Activated naive CD4-positive, alpha-beta T cell (primary cell): ENCODE measurements around the gene POLR2C.

Experiments used
- DNase-seq, 4 experiments: peaks; one replicate each; lab custom pipeline; 2025; lab: John Stamatoyannopoulos, UW

The POLR2C gene

DNA sequence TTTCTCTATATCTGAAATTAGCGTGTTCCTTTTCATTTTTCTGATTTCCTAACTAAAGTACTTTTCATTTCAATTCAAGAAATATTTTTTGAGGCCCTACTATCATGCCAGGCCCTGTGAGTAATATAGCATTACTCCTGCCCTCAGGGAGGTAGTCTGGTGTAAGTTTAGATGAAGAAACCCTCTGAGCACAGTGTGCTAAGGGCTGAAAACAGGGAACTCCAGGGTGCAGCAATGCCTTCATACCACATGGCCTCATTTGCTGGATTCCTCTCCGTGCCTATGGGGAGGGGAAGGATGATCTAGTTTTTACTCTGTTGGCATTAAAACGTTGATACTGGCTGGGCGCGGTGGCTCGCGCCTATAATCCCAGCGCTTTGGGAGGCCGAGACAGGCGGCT lies 10.5 kb upstream of the POLR2C start:
- DNase-seq = no peak

DNA sequence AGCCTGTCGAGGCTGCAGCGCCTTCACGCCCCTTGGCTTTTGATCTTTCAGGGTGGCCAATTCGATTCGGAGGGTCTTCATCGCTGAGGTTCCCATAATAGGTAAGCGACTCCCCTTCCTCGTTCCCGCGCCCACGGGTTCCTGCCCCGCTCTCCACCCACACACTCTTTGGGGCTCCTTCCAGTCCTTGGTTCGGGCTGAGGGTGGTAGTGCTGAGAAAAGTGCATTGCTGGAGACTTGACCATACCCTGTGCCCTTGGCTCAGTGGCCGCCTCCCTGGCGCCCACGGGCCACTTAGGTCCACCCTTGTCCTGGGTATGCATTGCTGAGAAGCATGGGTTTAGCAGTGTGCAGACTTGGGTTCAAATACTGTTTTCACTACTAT lies 491 bp downstream of the POLR2C start:
- no peak for DNase-seq

DNA sequence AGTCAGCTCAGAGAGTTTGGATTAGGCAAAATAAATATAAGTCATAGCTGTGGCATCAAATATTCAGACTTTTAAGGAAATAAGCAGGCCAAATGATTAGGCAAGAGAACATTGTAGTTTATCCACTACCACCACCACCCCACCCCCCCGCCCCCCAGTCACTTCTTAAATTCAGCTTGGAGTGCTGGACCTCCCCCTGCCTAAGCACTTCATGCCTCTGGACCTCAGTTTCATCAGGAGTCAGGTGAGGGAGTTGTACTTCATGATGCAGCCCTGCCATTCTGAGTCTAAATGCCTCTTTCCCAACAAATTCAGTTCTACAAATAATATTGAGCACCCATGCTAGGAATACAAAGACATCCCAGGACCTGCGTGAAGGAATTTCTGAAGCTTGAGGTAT lies 2.0 kb downstream of the POLR2C start:
- DNase-seq = no peak

DNA sequence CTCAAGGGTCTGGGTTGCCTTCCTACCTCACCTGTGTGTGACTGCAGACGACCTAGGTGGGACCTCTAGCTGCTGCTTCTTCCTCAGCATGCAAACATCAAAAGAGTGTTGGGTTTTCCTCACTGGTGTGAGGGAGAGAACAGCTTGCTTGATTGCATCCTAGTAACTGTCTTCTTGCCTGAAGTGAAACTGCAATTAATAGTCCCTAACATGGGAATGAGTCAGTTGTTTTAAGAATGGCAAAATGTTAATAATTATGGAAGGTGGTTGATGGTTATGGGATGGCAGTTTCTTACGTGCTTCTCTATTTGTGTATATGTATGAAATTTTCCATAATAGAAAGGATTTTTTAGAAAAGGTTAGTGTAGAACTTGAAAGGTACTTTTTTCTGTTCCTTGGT lies 5.9 kb downstream of the POLR2C start:
- no peak for DNase-seq

DNA sequence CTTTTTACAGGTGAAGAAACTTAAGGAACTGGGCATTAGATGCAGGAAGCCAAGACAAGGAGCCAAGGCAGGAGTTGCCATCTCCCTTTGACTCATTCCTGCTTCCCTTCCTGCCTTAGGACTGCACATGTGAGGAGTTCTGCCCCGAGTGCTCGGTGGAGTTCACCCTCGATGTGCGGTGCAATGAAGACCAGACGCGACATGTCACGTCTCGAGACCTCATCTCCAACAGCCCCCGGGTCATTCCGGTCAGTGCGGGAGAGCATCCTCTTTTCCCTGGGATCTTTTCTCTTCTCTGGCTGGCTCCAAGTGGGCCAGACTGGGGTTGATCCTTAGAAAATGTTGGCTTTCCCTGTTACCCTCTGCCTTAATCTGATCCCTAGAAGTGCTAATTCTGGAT lies 6.6 kb downstream of the POLR2C start:
- DNase-seq = no peak

DNA sequence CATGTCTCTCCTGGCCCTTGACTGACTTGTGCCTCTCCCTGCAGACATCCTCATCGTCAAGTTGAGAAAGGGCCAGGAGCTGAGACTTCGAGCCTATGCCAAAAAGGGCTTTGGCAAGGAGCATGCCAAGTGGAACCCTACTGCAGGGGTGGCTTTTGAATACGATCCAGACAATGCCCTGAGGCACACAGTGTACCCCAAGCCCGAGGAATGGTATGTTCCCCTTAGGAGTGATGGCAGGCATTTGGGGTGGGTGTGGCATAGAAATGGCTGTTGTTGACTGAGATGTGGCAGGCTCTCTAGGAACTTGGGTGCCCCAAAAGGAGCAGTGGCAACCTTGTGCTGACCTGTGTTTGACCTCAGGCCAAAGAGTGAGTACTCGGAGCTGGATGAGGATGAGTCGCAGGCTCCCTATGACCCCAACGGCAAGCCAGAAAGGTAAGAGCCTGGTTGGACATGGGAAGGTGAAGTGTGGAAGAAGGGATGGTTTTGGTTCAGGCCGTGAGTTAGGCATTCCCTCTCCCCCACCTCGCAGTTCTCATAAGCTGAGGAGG lies 7.5 kb downstream of the POLR2C start:
- DNase-seq = no peak

DNA sequence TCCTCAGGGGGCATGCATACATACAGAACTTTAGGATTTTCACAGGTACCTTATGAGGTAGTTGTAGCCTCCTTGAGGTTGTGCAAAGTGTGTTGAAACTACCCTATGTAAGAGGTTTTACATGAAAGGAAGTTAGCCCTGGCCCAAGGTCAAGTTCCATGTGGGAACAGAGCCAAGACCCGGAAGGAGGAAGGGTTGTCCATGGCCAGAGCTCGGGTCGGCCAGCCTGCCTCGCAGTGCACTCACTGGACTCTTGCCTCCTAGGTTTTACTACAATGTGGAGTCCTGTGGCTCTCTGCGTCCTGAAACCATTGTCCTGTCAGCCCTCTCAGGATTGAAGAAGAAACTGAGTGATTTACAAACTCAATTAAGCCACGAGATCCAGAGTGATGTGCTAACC lies 8.2 kb downstream of the POLR2C start:
- no peak for DNase-seq

DNA sequence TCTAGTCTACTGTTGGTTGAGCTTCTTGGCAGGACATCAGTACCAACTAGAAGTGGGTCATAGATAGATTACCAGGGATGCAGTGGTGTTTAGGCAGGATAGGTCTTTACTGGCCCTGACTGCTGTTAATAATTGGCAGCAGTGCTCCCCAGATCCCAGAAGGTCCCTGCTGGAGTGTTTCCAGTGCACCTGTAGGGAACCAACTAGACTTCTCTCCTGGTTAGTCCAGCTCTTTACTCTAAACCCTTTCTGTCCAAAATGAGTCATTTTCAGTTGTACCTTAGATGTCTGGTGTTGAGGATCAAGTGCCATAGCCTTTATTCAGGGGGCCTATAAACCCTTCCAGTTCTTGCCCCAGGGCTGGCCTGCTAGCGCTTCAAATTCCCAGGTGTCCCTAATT lies 8.7 kb downstream of the POLR2C start:
- DNase-seq = no peak

DNA sequence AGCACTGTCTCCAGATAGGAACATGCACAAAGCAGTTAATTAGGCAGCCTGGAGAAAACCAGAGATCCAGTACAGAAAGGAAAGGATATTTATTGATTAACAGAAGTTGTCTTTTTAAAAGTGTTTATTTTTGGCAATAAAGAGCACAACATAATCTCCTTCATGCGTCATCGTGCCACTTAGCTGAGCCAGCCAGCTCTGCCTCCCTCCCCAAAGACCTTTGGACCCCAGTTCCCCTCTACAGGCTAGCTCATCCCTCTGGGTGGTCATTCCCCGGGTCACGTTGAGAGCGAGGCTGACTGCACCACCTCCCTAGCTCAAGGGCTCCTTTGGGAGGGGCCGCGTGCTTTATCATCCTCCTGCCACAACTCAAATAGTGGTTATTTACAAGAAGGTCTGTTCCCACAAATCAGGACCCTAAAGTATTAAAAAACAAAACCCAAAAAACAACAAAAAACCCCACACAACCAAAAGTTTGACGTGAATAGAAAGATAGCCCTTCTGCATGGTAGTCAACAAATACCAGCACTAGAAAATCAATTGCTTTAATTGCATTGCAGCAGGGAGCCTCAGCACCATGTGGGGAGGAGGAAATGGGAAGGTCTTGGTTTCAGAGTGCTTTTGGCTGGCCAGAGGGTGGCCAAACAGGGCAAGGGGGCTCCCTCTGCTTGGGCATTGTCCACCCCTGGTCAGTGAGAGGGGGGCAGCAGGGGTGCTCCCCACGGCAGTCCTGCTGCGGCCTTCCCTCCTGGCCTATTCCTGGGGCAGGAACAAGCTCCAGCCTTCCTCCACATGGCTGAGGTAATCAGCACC lies 9.6 kb downstream of the POLR2C start:
- DNase-seq = no peak

DNA sequence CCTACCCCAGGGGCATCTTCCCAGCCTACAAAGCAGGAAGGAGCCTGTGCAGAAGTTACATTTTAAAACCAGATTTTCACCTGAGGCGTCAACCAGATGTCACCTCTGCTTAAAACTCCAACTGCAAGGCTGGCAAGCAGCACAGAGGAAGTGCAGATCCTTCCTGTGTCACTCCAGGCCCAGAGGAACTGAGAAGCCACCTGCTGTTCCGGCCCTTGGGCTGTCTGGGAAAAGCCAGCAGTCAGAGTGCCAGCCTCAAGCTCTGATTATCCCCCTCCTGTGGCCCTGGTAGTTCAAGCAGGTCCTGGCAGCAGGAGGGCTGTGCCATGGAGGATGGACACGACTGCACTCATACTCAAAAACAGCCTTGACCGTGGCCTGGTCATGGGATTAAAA lies 10.2 kb downstream of the POLR2C start:
- no peak for DNase-seq

DNA sequence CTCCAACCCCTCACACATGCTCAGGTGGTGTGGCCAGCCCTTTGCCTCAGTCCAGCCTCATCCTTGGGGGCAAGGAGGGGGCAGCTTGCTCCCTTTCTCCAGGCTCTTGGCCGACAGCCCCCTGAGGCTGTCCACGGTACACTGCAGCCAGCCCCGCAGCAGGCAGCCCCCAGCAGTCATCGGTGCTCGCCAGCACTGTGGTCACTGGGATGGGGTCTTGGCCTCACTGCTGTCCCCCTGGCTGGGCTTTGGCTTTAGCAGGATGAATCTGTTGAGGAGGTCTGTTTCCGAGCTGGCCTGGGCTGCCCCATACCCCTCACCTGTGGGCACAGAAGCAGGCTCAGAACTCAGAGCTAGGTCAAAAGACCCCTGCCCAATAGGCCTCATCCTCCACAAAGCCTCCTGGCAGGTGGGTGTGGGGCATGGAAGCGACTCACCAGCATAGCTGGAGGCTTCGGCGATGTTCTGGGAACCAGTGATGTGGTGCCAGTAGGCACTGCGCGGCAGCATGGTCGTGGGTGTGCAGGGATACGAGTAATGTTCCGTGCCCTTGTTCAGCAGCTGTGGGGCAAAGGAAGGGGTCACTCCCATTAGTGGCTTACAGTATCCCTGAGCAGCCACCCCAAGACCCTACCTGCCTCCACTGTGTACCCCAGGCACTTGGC lies 10.8 kb downstream of the POLR2C start:
- DNase-seq = no peak

DNA sequence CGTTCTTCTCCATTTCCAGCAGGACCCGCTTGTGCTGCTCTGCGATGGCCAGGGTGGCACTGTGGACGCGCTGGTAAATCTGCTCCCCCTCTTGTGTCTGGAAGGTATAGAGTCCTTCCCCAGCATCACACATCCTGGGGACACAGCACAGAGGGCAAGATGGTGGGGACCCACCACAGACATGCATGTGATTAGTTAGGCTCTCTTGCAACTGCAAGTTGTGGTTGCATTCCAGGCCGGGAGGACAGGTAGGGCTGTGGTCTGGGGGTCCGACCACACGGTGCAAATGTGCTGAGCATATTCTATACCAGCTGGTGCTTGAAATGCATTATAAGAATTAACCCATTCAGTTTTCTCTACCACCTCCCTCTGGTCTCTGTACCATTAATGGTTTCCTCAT lies 11.4 kb downstream of the POLR2C start:
- no peak for DNase-seq

DNA sequence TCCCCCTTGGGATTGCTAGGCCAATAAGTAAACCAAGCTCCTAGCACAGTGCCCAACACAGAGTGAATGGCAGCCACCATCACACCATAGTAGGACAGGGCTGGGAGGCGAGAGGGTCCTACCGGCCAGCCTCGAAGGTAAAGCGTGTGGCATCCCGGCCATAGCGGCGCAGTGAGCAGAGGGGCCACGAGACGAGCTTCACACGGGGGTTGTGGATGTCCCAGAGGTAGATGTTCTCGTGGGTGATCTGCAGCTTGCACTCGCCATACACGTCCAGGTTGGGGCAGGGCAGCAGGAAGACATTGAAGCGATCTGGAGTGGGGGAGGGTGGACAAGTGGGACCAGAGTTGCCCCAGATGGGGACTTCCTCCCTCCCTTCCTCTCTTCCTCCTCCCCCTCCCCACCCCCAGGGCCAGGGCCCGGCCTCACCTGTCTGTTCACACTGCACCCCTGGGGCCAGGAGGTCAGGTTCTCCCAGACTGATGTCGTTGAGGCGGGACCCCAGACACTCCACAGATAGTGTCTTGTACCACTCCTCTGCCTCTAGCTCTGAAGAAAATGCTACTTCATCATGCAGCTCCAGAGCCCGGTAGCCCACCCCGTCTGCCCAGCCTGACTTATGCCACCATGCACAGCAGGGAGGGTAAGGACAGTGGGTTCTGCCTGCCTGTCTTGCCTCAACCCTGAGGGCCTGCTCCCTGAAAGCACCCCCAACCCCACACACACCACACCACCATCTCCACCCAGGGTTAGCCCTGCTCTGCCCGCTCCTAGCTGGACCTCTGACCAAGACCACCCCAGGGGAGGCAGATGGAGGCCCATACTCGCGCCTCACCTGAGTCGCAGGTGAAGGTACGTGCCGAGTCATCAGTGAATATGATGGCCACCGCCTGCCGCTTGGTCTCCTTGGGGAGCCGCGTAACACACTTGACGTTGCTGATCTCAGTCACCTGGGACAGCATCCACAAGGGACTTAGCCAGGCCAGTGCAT lies 12.5 kb downstream of the POLR2C start:
- no peak for DNase-seq

DNA sequence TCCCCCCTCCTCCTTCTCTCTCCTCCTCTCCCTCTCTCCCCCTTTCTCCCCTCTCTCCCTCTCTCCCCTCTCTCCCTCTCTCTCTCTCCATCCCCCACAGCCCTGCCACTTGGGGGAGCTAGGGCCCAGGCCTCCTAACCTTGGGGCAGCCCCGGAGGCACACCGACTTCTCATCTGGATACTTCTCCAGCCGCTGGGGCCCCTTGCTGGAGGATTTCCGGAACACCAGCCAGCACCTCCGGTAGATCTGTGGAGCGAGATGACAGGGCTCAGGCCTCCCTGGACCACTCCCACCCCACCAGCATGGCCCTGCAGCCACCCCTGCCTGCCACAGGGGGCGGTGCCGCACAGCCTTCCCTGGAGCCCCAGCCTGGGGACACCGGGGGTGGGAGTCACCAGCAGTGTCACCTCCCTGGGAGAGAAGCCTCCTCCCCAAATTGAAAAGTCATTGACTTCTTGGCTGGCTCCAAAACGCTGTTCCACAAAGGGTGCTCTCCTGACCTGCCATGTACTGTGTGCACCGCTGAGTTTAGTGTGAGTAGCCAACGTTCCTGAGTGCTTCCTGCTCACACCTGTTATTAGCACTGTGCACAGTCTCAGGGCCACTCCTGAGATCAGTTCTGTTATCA lies 13.3 kb downstream of the POLR2C start:
- DNase-seq = peak; percentile 16 to 76 (median 38)

DNA sequence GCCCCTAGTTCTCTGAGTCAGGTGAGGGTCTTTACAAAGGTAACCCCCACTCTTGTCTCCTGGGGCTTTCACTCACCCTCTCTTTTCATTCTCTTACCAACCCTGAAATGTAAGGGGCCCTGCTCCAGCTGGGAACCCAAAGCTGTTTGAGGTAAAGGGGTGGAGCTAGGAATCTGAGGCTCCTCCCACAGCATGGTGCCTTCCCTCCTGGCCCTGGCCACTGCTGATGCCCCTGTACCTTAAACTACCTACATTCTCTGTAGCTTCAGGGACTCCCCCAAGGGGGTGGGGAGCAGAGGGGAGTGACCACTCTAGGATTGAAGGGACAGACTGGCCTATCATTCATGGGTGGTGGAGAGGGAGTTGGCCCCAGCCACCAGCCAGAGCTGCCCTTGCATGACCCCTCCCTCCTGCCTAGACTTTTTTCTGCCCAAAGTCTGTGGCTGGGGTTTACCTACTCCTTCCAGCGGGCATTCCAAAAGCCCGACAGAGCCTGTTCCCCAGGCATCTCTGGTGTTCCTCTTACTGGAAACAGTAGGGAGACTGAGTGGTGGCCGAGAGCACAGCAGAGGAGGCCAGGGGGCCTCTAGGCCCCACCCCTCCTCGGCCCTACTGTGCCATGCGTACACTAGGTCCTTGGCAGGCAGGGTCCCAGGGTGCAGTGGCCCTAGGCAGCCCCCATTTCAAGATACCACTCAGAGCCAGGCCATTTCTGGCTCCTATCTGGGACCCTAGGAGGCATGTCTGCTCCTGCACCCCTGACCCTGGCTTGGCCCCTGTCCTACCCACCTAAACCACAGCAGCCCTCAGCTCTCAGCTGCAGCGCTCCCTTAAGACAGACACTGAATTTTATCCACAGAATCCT lies 14.3 kb downstream of the POLR2C start:
- no peak for DNase-seq

DNA sequence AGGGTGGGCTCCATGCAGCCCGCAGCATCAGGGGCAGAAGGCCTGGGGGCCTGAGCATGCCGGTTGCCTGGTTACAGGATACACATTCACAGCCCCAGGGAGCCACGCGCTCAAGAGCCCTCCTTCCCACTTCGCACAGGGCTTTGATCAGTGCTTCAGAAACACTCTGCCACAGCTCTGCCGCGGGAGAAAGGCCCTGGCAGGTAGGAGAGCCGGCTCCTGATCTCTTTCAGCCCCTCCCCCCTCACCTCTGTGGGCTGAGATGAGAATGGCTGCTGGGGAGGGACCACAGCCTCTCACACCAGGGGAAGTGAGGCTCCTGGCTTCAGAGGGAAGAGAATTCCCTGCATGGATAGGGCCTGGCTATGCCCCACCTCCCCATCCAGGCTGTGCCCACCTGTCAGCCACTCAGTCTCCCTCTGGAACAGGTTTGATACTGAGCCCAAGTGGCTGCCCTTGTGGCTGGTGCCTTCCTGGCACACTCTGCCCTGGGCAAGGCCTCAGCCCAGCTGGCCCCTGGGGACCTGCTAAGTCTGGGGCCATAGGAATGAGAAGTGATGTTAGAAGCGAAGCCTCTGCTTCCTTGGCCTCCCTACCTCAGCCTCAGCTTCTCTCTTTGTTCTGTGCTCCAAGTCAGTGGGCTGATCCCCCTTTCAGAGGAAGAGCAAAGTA lies 15.2 kb downstream of the POLR2C start:
- DNase-seq = no peak

DNA sequence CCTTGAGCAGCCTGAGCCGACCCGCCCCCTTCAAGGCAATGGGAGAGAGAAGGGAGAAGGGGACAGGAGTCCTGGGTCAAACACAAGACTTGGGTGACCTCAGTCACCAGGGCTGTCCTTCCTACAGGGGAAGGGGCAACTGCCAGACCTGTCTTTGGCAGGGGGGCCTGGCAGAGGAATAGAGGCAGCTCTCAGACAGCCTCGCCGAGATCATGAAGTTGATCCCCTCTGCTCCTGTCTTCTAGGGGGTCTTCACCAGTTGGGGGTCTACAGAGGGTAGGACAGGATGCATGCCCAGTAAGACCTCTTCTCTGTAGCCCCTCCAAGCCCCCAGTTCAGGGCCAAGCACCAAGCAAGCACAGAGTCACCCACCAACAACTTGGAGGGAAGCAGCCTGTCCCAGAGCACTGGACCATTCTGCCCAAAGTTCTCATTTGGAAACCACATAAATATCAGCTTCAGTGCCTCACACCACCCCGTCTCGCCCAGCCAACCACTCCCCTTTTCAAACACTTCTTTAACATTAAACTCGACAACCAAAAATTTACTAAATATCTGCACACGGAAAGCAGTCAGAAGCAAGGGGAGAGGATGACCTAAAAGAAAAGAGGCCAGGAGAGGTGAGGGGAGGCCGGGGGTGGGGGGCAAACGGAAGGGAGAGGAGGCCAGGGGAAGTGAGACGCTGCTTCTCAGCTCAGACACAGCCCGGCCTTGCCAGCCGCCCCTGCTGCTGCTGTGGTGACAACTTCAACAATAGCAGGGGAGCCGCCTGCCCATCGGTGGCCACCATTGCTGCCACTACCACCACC lies 16.1 kb downstream of the POLR2C start:
- no peak for DNase-seq

DNA sequence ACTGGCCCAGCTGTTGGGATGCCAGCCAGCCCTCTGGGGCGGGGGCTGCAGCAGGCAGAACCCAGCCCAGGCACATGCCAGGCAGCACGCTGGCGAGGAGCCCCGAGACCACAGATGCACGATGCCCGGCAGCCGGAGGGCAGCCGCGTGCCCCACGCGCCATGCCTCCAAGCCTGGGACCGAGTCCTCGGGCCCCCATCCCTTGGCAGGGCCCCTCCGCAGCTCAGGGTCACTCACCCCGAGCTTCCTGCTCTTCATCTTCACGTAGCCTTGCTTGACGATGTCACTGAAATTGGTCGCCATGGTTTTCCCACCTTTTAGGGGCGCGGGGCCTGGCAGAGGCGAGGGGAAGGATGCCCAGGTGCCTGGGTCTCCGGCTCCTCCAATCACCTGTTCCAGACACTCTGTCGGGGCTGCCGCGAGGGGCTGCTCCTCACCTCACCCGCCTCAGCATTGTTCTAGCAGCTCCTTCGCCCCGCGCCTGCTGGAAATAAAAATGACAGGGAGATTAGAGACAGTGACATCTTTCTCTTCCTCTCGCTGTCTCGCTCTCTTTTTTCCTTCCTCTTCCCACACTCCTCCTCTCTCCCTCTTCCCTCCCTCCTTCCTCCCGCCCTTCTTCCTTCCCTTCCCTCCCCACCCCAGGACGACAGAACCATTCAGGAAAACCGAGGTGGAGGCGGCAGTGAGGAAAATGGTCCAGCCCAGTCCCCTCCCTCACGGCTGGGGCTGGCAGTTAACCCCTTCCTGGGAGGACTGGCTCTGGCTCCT lies 16.9 kb downstream of the POLR2C start:
- DNase-seq = no peak
